GM18867 (cell line): ENCODE results near the gene RALBP1.

ENCODE experiments used
- ATAC-seq: cut with Tn5 transposase; IDR thresholded peaks from one replicate; pipeline ENCODE4 v1.9.1; 2021; ENCODE audit warnings: mild to moderate bottlenecking, moderate library complexity; ENCODE audit not compliant: unreplicated experiment

The RALBP1 gene

GRCh38 chr18:9586814-9587213 lies 111.5 kb downstream of the RALBP1 start:
- no peak for ATAC-seq
